HEK293 (cell line): ENCODE data around the gene SF3B5.
A peak's percentile ranks its signal among the peaks of the same experiment; 100 is the strongest.

Experiments used
- CTCF ChIA-PET: fragments of 350-600 bp; formaldehyde crosslinking; extraction: SDS; loops from one replicate; lab custom pipeline; 2021; ENCODE audit warnings: antibody characterized with exemption; lab: Yijun Ruan, JAX
- POLR2A ChIA-PET: fragments of 300-600 bp; formaldehyde crosslinking; extraction: SDS; loops from one replicate; lab custom pipeline; 2020; ENCODE audit warnings: antibody characterized with exemption, inconsistent platforms; lab: Yijun Ruan, JAX
- H3K27ac ChIP-seq: fragments of 200-500 bp; sonication (Bioruptor generic); 2 replicates; pipeline ENCODE4 v1.5.1; 2014; ENCODE audit warnings: low read depth, low read length, control low read depth, inconsistent platforms; ENCODE audit errors: extremely low read depth
- H3K36me3 ChIP-seq, 2 experiments: fragments of 200-500 bp in 1 of 2; sonication (Bioruptor generic) in 1 of 2; 1 replicate in 1 of 2; 2 replicates in 1 of 2; pipeline ENCODE4 v1.5.1; 2014 to 2017; ENCODE audit warnings: inconsistent platforms in 2 of 2, low read length in 2 of 2; ENCODE audit not compliant: control insufficient read depth in 2 of 2, insufficient read depth in 1 of 2
- H3K4me1 ChIP-seq: fragments of 200-500 bp; sonication (Bioruptor generic); 2 replicates; pipeline ENCODE4 v1.5.1; 2014; ENCODE audit warnings: mild to moderate bottlenecking, low read length, inconsistent platforms; ENCODE audit not compliant: control insufficient read depth, insufficient read depth
- H3K4me3 ChIP-seq: 2 replicates; pipeline ENCODE4 v1.5.1; 2011; ENCODE audit warnings: low read depth, mild to moderate bottlenecking, control low read depth, low read length, moderate library complexity
- H3K9me3 ChIP-seq: fragments of 200-500 bp; sonication (Bioruptor generic); 2 replicates; pipeline ENCODE4 v1.5.1; 2014; ENCODE audit warnings: low read depth, low read length, inconsistent platforms; ENCODE audit not compliant: control insufficient read depth, insufficient read depth
- BCL11A ChIP-seq: fragments of 450-650 bp; formaldehyde crosslinking; IDR thresholded peaks from 2 replicates; pipeline ENCODE4 v1.5.1; 2016; ENCODE audit warnings: low read depth, missing biosample characterization, missing genetic modification characterization
- EGR2 ChIP-seq: fragments of 450-650 bp; formaldehyde crosslinking; IDR thresholded peaks from 2 replicates; pipeline ENCODE4 v1.5.1; 2016; ENCODE audit warnings: low read depth, missing biosample characterization, missing genetic modification characterization
- ELK4 ChIP-seq: IDR thresholded peaks from 2 replicates; pipeline ENCODE4 v1.6.1; 2011; ENCODE audit warnings: mild to moderate bottlenecking, low read depth, low read length, borderline replicate concordance
- GLI2 ChIP-seq: fragments of 450-650 bp; formaldehyde crosslinking; IDR thresholded peaks from 2 replicates; pipeline ENCODE4; 2017; ENCODE audit warnings: missing biosample characterization, missing genetic modification characterization, low read depth, borderline replicate concordance
- KLF16 ChIP-seq: fragments of 450-650 bp; formaldehyde crosslinking; IDR thresholded peaks from 2 replicates; pipeline ENCODE4 v1.5.1; 2017; ENCODE audit warnings: missing biosample characterization, missing genetic modification characterization
- KLF8 ChIP-seq: fragments of 450-650 bp; formaldehyde crosslinking; IDR thresholded peaks from 2 replicates; pipeline ENCODE4 v1.5.1; 2016; ENCODE audit warnings: missing biosample characterization, missing genetic modification characterization
- MEIS1 ChIP-seq: sonication (generic); formaldehyde crosslinking; IDR thresholded peaks from 2 replicates; pipeline ENCODE4 v1.8.1; 2022; ENCODE audit warnings: missing genetic modification reagents, mild to moderate bottlenecking, borderline replicate concordance
- OSR2 ChIP-seq: fragments of 450-650 bp; formaldehyde crosslinking; IDR thresholded peaks from 2 replicates; pipeline ENCODE4 v1.5.1; 2016; ENCODE audit warnings: missing biosample characterization, missing genetic modification characterization
- RBAK ChIP-seq: fragments of 450-650 bp; formaldehyde crosslinking; IDR thresholded peaks from 2 replicates; pipeline ENCODE4 v1.5.1; 2016; ENCODE audit warnings: missing biosample characterization, missing genetic modification characterization
- ZBTB20 ChIP-seq: fragments of 450-650 bp; formaldehyde crosslinking; IDR thresholded peaks from 2 replicates; pipeline ENCODE4 v1.5.1; 2016; ENCODE audit warnings: missing biosample characterization, missing genetic modification characterization
- ZBTB44 ChIP-seq: fragments of 450-650 bp; IDR thresholded peaks from 2 replicates; pipeline ENCODE4 v1.5.1; 2018; ENCODE audit warnings: missing biosample characterization, mild to moderate bottlenecking, missing genetic modification characterization
- ZFP69B ChIP-seq: fragments of 450-650 bp; formaldehyde crosslinking; IDR thresholded peaks from 2 replicates; pipeline ENCODE4 v1.5.1; 2016; ENCODE audit warnings: missing biosample characterization, missing genetic modification characterization
- ZNF133 ChIP-seq: fragments of 450-650 bp; formaldehyde crosslinking; IDR thresholded peaks from 2 replicates; pipeline ENCODE4 v1.5.1; 2016; ENCODE audit warnings: missing biosample characterization, missing genetic modification characterization
- ZNF169 ChIP-seq: fragments of 450-650 bp; formaldehyde crosslinking; IDR thresholded peaks from 2 replicates; pipeline ENCODE4 v1.5.1; 2016; ENCODE audit warnings: missing biosample characterization, missing genetic modification characterization
- ZNF280C ChIP-seq: fragments of 450-650 bp; formaldehyde crosslinking; IDR thresholded peaks from 2 replicates; pipeline ENCODE4 v1.5.1; 2016; ENCODE audit warnings: missing biosample characterization, missing genetic modification characterization
- ZNF404 ChIP-seq: fragments of 450-650 bp; formaldehyde crosslinking; IDR thresholded peaks from 2 replicates; pipeline ENCODE4 v1.5.1; 2017; ENCODE audit warnings: missing biosample characterization, missing genetic modification characterization
- ZNF423 ChIP-seq: fragments of 450-650 bp; formaldehyde crosslinking; IDR thresholded peaks from 2 replicates; pipeline ENCODE4 v1.5.1; 2016; ENCODE audit warnings: missing biosample characterization, missing genetic modification characterization
- ZNF521 ChIP-seq: fragments of 450-650 bp; formaldehyde crosslinking; IDR thresholded peaks from 2 replicates; pipeline ENCODE4 v1.5.1; 2017; ENCODE audit warnings: missing biosample characterization, mild to moderate bottlenecking, missing genetic modification characterization
- ZNF777 ChIP-seq: fragments of 450-650 bp; formaldehyde crosslinking; IDR thresholded peaks from 2 replicates; pipeline ENCODE4 v1.5.1; 2017; ENCODE audit warnings: missing biosample characterization, missing genetic modification characterization, borderline replicate concordance
- ZNF785 ChIP-seq: fragments of 450-650 bp; formaldehyde crosslinking; IDR thresholded peaks from 2 replicates; pipeline ENCODE4 v1.5.1; 2016; ENCODE audit warnings: missing biosample characterization, missing genetic modification characterization
- ZSCAN30 ChIP-seq: fragments of 450-650 bp; IDR thresholded peaks from 2 replicates; pipeline ENCODE4 v1.5.1; 2018; ENCODE audit warnings: missing biosample characterization, mild to moderate bottlenecking, missing genetic modification characterization, moderate library complexity
- TF ChIP-seq, protein P1 (sequence below): fragments of 450-650 bp; formaldehyde crosslinking; IDR thresholded peaks from 2 replicates; pipeline ENCODE4 v1.5.0; 2017; ENCODE audit warnings: missing biosample characterization, missing genetic modification characterization, borderline replicate concordance
- TF ChIP-seq, protein P2 (sequence below): sonication (generic); formaldehyde crosslinking; IDR thresholded peaks from 2 replicates; pipeline ENCODE4 v1.8.1; 2022; ENCODE audit warnings: mild to moderate bottlenecking, moderate library complexity, missing genetic modification reagents
- TF ChIP-seq, protein P3 (sequence below): fragments of 450-650 bp; formaldehyde crosslinking; IDR thresholded peaks from 2 replicates; pipeline ENCODE4 v1.5.1; 2016; ENCODE audit warnings: missing biosample characterization, missing genetic modification characterization
- TF ChIP-seq, protein P4 (sequence below): fragments of 450-650 bp; IDR thresholded peaks from 2 replicates; pipeline ENCODE4 v1.5.1; 2018; ENCODE audit warnings: missing biosample characterization, missing genetic modification characterization
- TF ChIP-seq, protein P5 (sequence below): fragments of 450-650 bp; formaldehyde crosslinking; IDR thresholded peaks from 2 replicates; pipeline ENCODE4 v1.5.1; 2017; ENCODE audit warnings: missing biosample characterization, missing genetic modification characterization

SF3B5 gene

DNA sequence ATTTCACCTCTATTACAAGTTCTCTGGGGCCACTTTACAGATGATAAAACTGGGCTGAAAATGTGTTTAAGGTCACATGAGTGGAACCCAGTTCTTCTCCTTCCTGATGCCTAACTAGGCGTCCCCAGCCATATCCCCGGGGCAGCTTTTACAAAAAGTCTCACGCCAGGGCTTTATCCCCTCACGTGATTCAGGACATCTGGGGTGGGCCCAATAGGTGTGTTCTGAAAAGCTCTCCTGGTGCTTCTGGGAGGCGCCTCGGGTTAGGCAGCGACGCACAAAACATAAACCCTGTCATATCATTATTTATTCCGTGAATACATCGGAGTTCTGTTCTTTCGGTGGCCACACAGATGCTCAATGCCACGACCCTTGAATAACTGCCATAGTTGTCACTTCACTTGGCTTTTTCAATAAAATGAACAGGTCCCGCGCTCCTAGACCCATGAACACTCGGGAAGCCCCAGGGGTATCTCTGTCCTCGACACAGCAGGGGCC lies 32.1 kb downstream of the SF3B5 start (continued):
- TF ChIP-seq, protein P1, sequence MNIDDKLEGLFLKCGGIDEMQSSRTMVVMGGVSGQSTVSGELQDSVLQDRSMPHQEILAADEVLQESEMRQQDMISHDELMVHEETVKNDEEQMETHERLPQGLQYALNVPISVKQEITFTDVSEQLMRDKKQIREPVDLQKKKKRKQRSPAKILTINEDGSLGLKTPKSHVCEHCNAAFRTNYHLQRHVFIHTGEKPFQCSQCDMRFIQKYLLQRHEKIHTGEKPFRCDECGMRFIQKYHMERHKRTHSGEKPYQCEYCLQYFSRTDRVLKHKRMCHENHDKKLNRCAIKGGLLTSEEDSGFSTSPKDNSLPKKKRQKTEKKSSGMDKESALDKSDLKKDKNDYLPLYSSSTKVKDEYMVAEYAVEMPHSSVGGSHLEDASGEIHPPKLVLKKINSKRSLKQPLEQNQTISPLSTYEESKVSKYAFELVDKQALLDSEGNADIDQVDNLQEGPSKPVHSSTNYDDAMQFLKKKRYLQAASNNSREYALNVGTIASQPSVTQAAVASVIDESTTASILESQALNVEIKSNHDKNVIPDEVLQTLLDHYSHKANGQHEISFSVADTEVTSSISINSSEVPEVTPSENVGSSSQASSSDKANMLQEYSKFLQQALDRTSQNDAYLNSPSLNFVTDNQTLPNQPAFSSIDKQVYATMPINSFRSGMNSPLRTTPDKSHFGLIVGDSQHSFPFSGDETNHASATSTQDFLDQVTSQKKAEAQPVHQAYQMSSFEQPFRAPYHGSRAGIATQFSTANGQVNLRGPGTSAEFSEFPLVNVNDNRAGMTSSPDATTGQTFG (tag by site-specific recombination): no peak
- TF ChIP-seq ZNF785 (tag by site-specific recombination) (no peak), ZBTB44 (tag by site-specific recombination) (0 out of 2 replicates have a peak, but pooled peaks have one; percentile 2), ZNF133 (tag by site-specific recombination) (no peak), MEIS1 (CRISPR knock-in tag) (no peak), ZBTB20 (tag by site-specific recombination) (no peak; the same call in 1 of the 2 replicates), RBAK (no peak), ZNF423 (peak; percentile 71; the same call in 1 of the 2 replicates), GLI2 (tag by site-specific recombination) (no peak), ZSCAN30 (peak; percentile 5; the same call in 1 of the 2 replicates), ZFP69B (tag by site-specific recombination) (peak; percentile 71; the same call in 1 of the 2 replicates), BCL11A (tag by site-specific recombination) (no peak), EGR2 (tag by site-specific recombination) (no peak)
- TF ChIP-seq, protein P2, sequence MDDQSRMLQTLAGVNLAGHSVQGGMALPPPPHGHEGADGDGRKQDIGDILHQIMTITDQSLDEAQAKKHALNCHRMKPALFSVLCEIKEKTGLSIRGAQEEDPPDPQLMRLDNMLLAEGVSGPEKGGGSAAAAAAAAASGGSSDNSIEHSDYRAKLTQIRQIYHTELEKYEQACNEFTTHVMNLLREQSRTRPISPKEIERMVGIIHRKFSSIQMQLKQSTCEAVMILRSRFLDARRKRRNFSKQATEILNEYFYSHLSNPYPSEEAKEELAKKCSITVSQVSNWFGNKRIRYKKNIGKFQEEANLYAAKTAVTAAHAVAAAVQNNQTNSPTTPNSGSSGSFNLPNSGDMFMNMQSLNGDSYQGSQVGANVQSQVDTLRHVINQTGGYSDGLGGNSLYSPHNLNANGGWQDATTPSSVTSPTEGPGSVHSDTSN (CRISPR knock-in tag): 0 out of 2 replicates have a peak, but pooled peaks have one; percentile 0
- TF ChIP-seq, protein P3, sequence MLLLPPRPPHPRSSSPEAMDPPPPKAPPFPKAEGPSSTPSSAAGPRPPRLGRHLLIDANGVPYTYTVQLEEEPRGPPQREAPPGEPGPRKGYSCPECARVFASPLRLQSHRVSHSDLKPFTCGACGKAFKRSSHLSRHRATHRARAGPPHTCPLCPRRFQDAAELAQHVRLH (tag by site-specific recombination): no peak
- TF ChIP-seq, protein P4, sequence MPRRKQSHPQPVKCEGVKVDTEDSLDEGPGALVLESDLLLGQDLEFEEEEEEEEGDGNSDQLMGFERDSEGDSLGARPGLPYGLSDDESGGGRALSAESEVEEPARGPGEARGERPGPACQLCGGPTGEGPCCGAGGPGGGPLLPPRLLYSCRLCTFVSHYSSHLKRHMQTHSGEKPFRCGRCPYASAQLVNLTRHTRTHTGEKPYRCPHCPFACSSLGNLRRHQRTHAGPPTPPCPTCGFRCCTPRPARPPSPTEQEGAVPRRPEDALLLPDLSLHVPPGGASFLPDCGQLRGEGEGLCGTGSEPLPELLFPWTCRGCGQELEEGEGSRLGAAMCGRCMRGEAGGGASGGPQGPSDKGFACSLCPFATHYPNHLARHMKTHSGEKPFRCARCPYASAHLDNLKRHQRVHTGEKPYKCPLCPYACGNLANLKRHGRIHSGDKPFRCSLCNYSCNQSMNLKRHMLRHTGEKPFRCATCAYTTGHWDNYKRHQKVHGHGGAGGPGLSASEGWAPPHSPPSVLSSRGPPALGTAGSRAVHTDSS (tag by site-specific recombination): no peak

DNA sequence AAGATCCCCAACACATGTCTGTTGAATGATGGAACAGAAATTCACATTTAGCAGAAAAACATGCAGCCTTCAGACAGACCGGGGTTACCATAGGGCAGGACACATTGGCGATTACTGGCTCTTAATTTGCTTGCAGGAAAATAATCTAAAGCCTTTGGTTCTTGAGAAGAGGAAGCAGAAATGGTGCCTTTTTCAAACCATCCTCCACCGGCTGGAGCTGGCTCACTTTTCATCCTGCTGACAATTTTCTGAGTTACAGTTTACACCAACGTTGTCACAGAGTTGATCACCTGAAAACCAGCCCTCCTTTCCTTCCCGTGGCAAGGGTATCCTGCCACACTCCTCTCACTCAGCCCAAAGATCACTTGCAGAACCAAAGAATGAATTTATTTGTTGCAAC lies 32.6 kb downstream of the SF3B5 start:
- H3K4me1 ChIP-seq: no peaks in the 10 kb centered on the region
- no peaks in the 10 kb centered on the region for H3K9me3 ChIP-seq
- ChIA-PET CTCF (interaction anchor here (1.8 kb wide), 1 partner anchor 50 kb away, joined by 8 read pairs; no protein-coding TSS in a partner anchor), POLR2A (no interaction called here)
- H3K4me3 ChIP-seq: no peak overlapping the region
- H3K36me3 ChIP-seq: no peaks in the 10 kb centered on the region
- no peak overlapping the region for H3K27ac ChIP-seq
- TF ChIP-seq ZNF404 (tag by site-specific recombination) (no peak), ZSCAN30 (no peak), ZNF521 (tag by site-specific recombination) (no peak), OSR2 (no peak), KLF8 (tag by site-specific recombination) (no peak), ELK4 (no peak), ZNF169 (no peak), ZNF280C (tag by site-specific recombination) (no peak), ZNF777 (tag by site-specific recombination) (no peak), KLF16 (tag by site-specific recombination) (no peak)
- TF ChIP-seq, protein P5, sequence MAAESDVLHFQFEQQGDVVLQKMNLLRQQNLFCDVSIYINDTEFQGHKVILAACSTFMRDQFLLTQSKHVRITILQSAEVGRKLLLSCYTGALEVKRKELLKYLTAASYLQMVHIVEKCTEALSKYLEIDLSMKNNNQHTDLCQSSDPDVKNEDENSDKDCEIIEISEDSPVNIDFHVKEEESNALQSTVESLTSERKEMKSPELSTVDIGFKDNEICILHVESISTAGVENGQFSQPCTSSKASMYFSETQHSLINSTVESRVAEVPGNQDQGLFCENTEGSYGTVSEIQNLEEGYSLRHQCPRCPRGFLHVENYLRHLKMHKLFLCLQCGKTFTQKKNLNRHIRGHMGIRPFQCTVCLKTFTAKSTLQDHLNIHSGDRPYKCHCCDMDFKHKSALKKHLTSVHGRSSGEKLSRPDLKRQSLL: no peak
